AG04449 (cell line): ENCODE data around the gene RBM44.

ENCODE experiments used
- CTCF ChIA-PET: fragments of 350-600 bp; formaldehyde crosslinking; extraction: SDS; loops from one replicate; lab custom pipeline; 2021; ENCODE audit warnings: antibody characterized with exemption; lab: Yijun Ruan, JAX
- POLR2A ChIA-PET: fragments of 400-600, 350-600 bp; formaldehyde crosslinking; extraction: SDS; loops from one replicate; lab custom pipeline; 2020; ENCODE audit warnings: antibody characterized with exemption, inconsistent platforms; lab: Yijun Ruan, JAX
- DNase-seq: peaks from one replicate; pipeline ENCODE4 v3.0.0-alpha.2; 2010; ENCODE audit warnings: low read depth, low spot score
- H3K4me3 ChIP-seq: 2 replicates; pipeline ENCODE4 v1.5.1; 2011; ENCODE audit warnings: low read depth, mild to moderate bottlenecking, control low read depth, low read length
- TF ChIP-seq, protein P1 (sequence below): IDR thresholded peaks from one replicate; pipeline ENCODE4 v1.5.1; 2011; ENCODE audit warnings: mild to moderate bottlenecking, moderate library complexity, low read length, control low read depth, inconsistent platforms; ENCODE audit not compliant: insufficient read depth; ENCODE audit errors: missing control alignments

RBM44 gene

DNA sequence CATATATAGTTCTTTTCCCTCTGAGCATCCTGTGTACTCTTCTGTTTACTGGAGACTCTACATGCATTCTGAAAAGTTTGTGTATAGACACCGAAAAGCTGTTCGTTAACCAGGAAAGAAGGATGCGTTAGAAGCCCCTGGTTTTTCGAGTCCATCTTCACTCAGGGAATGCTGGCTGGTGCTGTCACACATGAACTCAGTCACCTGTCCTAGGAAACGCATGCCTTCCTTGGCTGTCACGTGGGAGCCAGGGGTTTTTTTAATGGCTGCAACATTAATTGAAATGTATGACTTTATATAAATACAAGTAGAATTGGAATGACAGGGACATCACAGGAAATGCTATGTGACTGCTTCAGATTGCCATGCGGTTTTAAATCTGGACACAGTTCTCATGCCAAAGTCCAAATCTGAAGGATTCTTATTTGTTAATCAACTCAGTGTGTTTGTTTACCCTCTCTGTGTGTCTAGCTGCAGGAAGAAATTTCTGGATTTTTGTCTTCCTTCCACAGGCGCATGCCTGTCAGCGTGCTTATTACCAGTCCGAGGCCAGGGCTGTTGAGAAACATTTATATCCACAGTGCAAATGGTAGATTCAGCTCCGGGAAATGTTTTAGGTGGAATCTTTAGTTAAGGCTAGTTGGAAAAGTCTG lies 63.4 kb downstream of the RBM44 start:
- ChIA-PET POLR2A (no interaction called here), CTCF (interaction anchor here (1.1 to 2.8 kb wide), 3 partner anchors 62 to 402 kb away, joined by 3 to 20 read pairs (median 3); no protein-coding TSS in a partner anchor)
- no peak overlapping the region for H3K4me3 ChIP-seq
- DNase-seq, result no peak
- TF ChIP-seq, protein P1, sequence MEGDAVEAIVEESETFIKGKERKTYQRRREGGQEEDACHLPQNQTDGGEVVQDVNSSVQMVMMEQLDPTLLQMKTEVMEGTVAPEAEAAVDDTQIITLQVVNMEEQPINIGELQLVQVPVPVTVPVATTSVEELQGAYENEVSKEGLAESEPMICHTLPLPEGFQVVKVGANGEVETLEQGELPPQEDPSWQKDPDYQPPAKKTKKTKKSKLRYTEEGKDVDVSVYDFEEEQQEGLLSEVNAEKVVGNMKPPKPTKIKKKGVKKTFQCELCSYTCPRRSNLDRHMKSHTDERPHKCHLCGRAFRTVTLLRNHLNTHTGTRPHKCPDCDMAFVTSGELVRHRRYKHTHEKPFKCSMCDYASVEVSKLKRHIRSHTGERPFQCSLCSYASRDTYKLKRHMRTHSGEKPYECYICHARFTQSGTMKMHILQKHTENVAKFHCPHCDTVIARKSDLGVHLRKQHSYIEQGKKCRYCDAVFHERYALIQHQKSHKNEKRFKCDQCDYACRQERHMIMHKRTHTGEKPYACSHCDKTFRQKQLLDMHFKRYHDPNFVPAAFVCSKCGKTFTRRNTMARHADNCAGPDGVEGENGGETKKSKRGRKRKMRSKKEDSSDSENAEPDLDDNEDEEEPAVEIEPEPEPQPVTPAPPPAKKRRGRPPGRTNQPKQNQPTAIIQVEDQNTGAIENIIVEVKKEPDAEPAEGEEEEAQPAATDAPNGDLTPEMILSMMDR, result no peak

DNA sequence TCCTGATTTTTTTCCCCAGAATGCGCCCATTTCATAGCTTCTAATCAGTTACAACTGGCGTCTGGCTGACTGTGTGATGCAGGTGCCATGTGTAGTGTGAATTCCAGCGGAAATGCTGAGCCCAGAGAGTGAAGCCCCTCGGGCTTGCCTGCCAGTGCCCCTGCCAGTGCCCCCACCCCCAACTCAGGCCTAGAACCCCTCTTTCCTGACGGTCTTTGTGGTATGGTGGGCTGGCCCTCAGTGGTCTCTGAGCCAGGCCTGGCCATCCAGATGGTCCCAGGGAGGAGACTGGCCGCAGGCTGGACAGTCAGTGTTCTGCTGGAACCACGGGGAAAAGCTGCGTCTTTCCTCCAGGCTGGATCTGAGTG lies 63.9 kb downstream of the RBM44 start:
- no peak overlapping the region for H3K4me3 ChIP-seq
- ChIA-PET CTCF (interaction anchor here (1.1 to 2.8 kb wide), 2 partner anchors 342 to 402 kb away, joined by 3 to 20 read pairs; no protein-coding TSS in a partner anchor), POLR2A (no interaction called here)
- no peak for DNase-seq
- TF ChIP-seq, protein P1, result no peak

DNA sequence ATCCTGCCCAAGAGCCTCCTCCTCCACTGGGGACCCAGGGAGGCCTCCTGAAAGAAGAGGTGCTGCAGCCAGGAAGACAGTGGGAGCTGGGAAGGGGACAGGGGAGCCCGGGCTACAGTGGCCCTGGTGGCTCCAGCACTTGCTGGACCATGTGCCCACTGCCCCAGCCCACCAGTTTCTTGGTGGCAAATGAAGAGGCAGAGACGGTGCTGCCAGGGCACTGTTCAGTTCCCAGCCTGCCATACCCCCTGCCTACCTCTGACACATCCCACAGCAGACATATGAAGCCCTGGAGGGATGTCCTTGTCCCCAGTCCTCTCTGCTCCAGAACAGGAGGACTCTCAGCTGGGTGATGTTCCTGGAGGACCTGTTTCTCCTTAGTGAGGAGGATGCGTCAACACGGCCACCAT lies 64.5 kb downstream of the RBM44 start:
- no peak overlapping the region for H3K4me3 ChIP-seq
- DNase-seq, result no peak
- ChIA-PET CTCF (interaction anchor here (0.5 to 2.8 kb wide), 2 partner anchors 399 to 401 kb away, joined by 3 to 20 read pairs; no protein-coding TSS in a partner anchor), POLR2A (no interaction called here)
- TF ChIP-seq, protein P1, result no peak

DNA sequence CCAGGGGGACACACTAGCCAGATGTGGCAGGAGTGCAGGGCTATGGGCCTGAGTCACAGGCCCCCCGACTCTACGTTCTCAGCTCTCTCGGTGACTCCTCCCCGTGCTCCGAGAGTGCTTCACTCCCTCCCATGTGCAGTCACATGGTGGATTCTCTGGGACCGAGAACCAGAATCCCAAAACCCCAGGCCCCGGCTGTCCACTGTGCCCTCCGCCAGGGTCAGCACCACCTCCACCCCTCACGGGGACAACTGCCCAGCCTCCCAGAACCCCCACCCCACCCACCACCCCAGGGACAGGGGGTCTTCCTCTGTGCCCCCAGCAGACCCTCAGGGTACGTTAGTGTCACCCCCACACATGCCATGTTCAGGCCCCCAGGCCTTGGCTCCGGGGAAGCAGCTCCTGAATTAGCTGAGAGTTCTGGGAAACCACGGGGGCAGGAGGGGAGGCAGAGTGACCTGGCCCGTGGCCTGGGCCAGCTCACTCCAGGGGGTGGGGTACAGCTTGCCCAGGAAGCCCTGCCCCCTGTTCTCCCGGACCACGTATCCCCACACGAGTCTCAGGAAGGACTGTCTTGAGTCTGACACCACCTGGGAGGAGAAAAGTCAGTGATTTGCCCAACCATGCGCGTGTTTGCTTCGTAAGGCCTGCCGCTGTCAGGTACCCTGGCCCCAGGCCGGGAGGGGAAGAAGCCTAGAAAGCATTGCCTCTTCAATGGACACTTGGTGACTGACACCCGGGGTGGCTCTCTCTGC lies 65.3 kb downstream of the RBM44 start:
- H3K4me3 ChIP-seq, result no peak overlapping the region
- CTCF ChIA-PET, result interaction anchor here (2.8 kb wide), 1 partner anchor 400 kb away, joined by 20 read pairs; no protein-coding TSS in a partner anchor
- DNase-seq, result no peak
- POLR2A ChIA-PET, result no interaction called here
- TF ChIP-seq, protein P1, result no peak

DNA sequence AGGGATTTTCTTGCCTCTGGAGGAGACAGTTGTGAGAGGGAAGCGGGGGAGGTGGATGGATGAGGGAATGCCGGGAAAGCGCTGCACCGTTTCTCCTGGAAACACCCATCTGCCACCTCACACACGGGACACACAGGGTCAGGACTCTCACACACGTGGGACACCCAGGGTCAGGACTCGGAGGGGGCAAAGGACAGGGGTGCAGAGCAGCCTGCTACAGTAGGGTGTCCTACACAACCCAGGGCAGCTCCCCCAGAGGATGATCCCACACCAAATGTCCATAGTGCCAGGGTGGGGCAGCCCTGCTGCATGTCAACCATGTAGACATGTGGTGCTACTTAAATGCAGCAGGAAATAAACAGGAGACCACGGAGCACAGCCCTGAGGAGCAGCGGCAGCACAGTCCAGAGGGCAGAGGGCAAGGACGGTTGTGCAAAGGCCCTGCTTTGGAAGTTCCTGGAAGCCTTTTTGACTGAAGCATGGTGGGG lies 65.9 kb downstream of the RBM44 start:
- no peak overlapping the region for H3K4me3 ChIP-seq
- DNase-seq, result no peak
- TF ChIP-seq, protein P1, result no peak
- POLR2A ChIA-PET, result no interaction called here
- CTCF ChIA-PET, result interaction anchor here (2.8 kb wide), 1 partner anchor 400 kb away, joined by 20 read pairs; no protein-coding TSS in a partner anchor
